ENCODE results near the gene RAD51B.

GRCh38 chr14:68345738-68346137, 526.2 kb downstream of the RAD51B start:
- TF ChIP-seq CTCF (optimal IDR thresholded peaks at IDR 0.05 in 1 of 3, IDR thresholded peaks at IDR 0.05 in 1 of 3, conservative IDR thresholded peaks at IDR 0.05 in 1 of 3; ENCODE audit: extremely low read depth in 1 of 3, insufficient read depth in 2 of 3, low read length in 3 of 3) = no peak
- no peak for TF ChIP-seq EZH2 (IDR thresholded peaks at IDR 0.05; ENCODE audit: low read length)

Measured in keratinocyte (primary cell).